ENCODE measurements around the gene RALGAPA2. TPM values are rescaled to one million over a fixed set of nuclear protein-coding genes. Genes with fewer than 3 reads are reported as not detected.

Gene RALGAPA2
- total RNA-seq, 1 experiment from 2014 or later, result 18.2 TPM

DNA sequence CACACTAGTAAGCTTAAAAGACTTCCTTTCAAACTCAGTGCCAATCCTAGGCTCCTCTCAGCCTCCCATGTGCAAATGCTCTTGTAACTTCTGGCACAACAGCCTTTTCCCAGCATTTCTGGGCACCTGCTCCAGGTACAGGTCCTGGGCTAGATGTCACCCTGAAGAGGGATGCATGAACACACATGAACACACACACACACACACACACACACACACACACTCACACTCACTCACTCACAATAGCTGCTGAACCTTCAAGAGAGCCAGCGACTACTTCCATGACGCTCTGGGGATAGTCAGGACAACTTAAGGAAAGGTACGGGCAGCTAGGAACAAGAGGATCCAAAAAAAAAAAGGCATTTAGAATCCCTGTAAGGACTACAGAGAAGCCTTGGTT, 221.8 kb downstream of the RALGAPA2 start (continued):
- no peak for TF ChIP-seq FOXP4 (CRISPR knock-in tag; IDR thresholded peaks at IDR 0.05)
- no peak for TF ChIP-seq ATF1 (CRISPR knock-in tag; IDR thresholded peaks at IDR 0.05)
- no peak for TF ChIP-seq EMX1 (CRISPR knock-in tag; IDR thresholded peaks at IDR 0.05)
- no peak for TF ChIP-seq NR1H2 (CRISPR knock-in tag; IDR thresholded peaks at IDR 0.05)
- TF ChIP-seq FOXJ3 (CRISPR knock-in tag; IDR thresholded peaks at IDR 0.05; ENCODE audit: borderline replicate concordance), result no peak
- TF ChIP-seq ATF3 (CRISPR knock-in tag; conservative IDR thresholded peaks at IDR 0.05), result no peak
- no peak for TF ChIP-seq CDX4 (CRISPR knock-in tag; IDR thresholded peaks at IDR 0.05; ENCODE audit: borderline replicate concordance)
- TF ChIP-seq TCF7 (CRISPR knock-in tag; IDR thresholded peaks at IDR 0.05; ENCODE audit: low read depth), result no peak
- TF ChIP-seq USF2 (CRISPR knock-in tag; IDR thresholded peaks at IDR 0.05), result no peak
- TF ChIP-seq NFE2L1 (CRISPR knock-in tag; IDR thresholded peaks at IDR 0.05), result no peak

- peak; percentile 67 for ATAC-seq
- peaks cover 8% of the 10 kb centered on the region for H3K36me3 Mint-ChIP-seq
- TF ChIP-seq MYBL2 (CRISPR knock-in tag; IDR thresholded peaks at IDR 0.05) (no peak), ZNF263 (CRISPR knock-in tag; IDR thresholded peaks at IDR 0.05; ENCODE audit: low read depth) (no peak), ZNF532 (CRISPR knock-in tag; IDR thresholded peaks at IDR 0.05; ENCODE audit: borderline replicate concordance) (no peak), TEAD1 (CRISPR knock-in tag; IDR thresholded peaks at IDR 0.05) (no peak), ETV6 (CRISPR knock-in tag; IDR thresholded peaks at IDR 0.05) (no peak)
- TF ChIP-seq, protein P1, sequence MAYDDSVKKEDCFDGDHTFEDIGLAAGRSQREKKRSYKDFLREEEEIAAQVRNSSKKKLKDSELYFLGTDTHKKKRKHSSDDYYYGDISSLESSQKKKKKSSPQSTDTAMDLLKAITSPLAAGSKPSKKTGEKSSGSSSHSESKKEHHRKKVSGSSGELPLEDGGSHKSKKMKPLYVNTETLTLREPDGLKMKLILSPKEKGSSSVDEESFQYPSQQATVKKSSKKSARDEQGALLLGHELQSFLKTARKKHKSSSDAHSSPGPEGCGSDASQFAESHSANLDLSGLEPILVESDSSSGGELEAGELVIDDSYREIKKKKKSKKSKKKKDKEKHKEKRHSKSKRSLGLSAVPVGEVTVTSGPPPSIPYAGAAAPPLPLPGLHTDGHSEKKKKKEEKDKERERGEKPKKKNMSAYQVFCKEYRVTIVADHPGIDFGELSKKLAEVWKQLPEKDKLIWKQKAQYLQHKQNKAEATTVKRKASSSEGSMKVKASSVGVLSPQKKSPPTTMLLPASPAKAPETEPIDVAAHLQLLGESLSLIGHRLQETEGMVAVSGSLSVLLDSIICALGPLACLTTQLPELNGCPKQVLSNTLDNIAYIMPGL (CRISPR knock-in tag; IDR thresholded peaks at IDR 0.05), result no peak
- no peaks in the 10 kb centered on the region for H3K27me3 Mint-ChIP-seq (ENCODE audit: low read depth)
- peaks cover 4% of the 10 kb centered on the region; the same call in 1 of the 2 replicates for H3K9me3 Mint-ChIP-seq
- H3K27ac Mint-ChIP-seq, result no peak overlapping the region
- ChIA-PET CTCF (interaction anchor here (1.0 kb wide), 1 partner anchor 38 kb away, joined by 3 read pairs; no protein-coding TSS in a partner anchor), POLR2A (no interaction called here)
- no peak for DNase-seq (ENCODE audit: low spot score)
- H3K4me1 Mint-ChIP-seq, result peaks cover 50% of the 10 kb centered on the region
- no peak overlapping the region for H3K4me3 Mint-ChIP-seq
Measured at GRCh38 chr20:20489648-20490341, 222.6 kb downstream of the RALGAPA2 start.
